PC-3 (cell line): Measurements from ENCODE around the gene REEP6. TPM values are rescaled to one million over a fixed set of nuclear protein-coding genes. Genes with fewer than 3 reads are reported as not detected.

ENCODE experiments used
- ATAC-seq: fragments of 200-7000 bp; cut with Tn5 transposase; 2 replicates; pipeline ENCODE4 v1.9.1; 2020; ENCODE audit warnings: mild to moderate bottlenecking, moderate library complexity
- BruUV-seq: library from RNA; stranded (reverse); fragments of 400-500 nt; replicated peaks from 2 replicates; lab custom pipeline; 2021; lab: Mats Ljungman, UMichigan
- CTCF ChIA-PET: fragments of 300-600 bp; sonication (Branson Sonifier 250); formaldehyde crosslinking; loops from one replicate; lab custom pipeline; 2022; ENCODE audit warnings: antibody characterized with exemption; lab: Charles Lee
- POLR2A ChIA-PET: fragments of 300-600 bp; sonication (Branson Sonifier 250); formaldehyde crosslinking; loops from one replicate; lab custom pipeline; 2022; ENCODE audit warnings: antibody characterized with exemption; ENCODE audit not compliant: unreplicated experiment; lab: Charles Lee
- DNase-seq: peaks from one replicate; pipeline ENCODE4 v3.0.0-alpha.2; 2015
- H2AFZ ChIP-seq: fragments of 300-600 bp; sonication (generic); 2 replicates; pipeline ENCODE4 v1.6.0; 2016; ENCODE audit warnings: antibody characterized with exemption, low read length
- H3F3A ChIP-seq: fragments of 300-600 bp; sonication (generic); one replicate; pipeline ENCODE4 v1.6.0; 2017; ENCODE audit warnings: antibody characterized with exemption, low read length, control low read depth, mild to moderate bottlenecking; ENCODE audit not compliant: unreplicated experiment
- H3K27ac ChIP-seq: fragments of 300-600 bp; sonication (generic); 2 replicates; pipeline ENCODE4 v1.5.1; 2016; ENCODE audit warnings: mild to moderate bottlenecking, low read length
- H3K27me3 ChIP-seq: fragments of 300-600 bp; sonication (generic); 2 replicates; pipeline ENCODE4 v1.6.1; 2016; ENCODE audit warnings: low read length, mixed read lengths
- H3K36me3 ChIP-seq: fragments of 300-600 bp; sonication (generic); 2 replicates; pipeline ENCODE4 v1.6.1; 2016; ENCODE audit warnings: low read depth, mixed run types, low read length, mixed read lengths
- H3K4me1 ChIP-seq: fragments of 300-600 bp; sonication (generic); 2 replicates; pipeline ENCODE4 v1.5.1; 2016; ENCODE audit warnings: low read length; ENCODE audit not compliant: insufficient read depth
- H3K4me2 ChIP-seq: fragments of 300-600 bp; sonication (generic); 2 replicates; pipeline ENCODE4 v1.6.0; 2016; ENCODE audit warnings: low read length
- H3K4me3 ChIP-seq: fragments of 300-600 bp; sonication (generic); 2 replicates; pipeline ENCODE4 v1.5.1; 2016; ENCODE audit warnings: mild to moderate bottlenecking, low read length, mixed read lengths
- H3K79me2 ChIP-seq: fragments of 300-600 bp; sonication (generic); 2 replicates; pipeline ENCODE4 v1.6.1; 2017; ENCODE audit warnings: low read length, mixed read lengths
- H3K9ac ChIP-seq: fragments of 300-600 bp; sonication (generic); 2 replicates; pipeline ENCODE4 v1.6.0; 2016; ENCODE audit warnings: mild to moderate bottlenecking, low read length
- H3K9me2 ChIP-seq: fragments of 300-600 bp; sonication (generic); replicated peaks from 2 replicates; pipeline ENCODE4 v1.6.1; 2016; ENCODE audit warnings: mixed run types, low read length, mixed read lengths
- H3K9me3 ChIP-seq: fragments of 300-600 bp; sonication (generic); 2 replicates; pipeline ENCODE4 v1.6.1; 2016; ENCODE audit warnings: low read length, mixed read lengths
- H4K20me1 ChIP-seq: fragments of 300-600 bp; sonication (generic); 2 replicates; pipeline ENCODE4 v1.6.1; 2016; ENCODE audit warnings: low read length, mixed read lengths
- CTCF ChIP-seq: fragments of 300-600 bp; sonication (generic); conservative IDR thresholded peaks from 2 replicates; pipeline ENCODE4 v1.5.1; 2017; ENCODE audit warnings: antibody characterized with exemption, low read depth, mild to moderate bottlenecking, low read length
- EZH2 ChIP-seq: fragments of 300-600 bp; sonication (generic); IDR thresholded peaks from one replicate; pipeline ENCODE4 v1.6.1; 2017; ENCODE audit warnings: antibody characterized with exemption, mild to moderate bottlenecking, low read length; ENCODE audit not compliant: unreplicated experiment
- EZH2phosphoT487 ChIP-seq: fragments of 300-600 bp; sonication (generic); IDR thresholded peaks from 2 replicates; pipeline ENCODE4 v1.6.1; 2018; ENCODE audit warnings: mild to moderate bottlenecking, antibody characterized with exemption, low read length, borderline replicate concordance
- intact Hi-C: fragments of 100-400 bp; cut with micrococcal nuclease; formaldehyde crosslinking; loops from 2 replicates; pipeline ENCODE4 v1.9.0; 2023
- total RNA-seq: library from RNA; depleted of rRNA; stranded (reverse); fragments of >200 nt; gene quantifications from 2 replicates; pipeline ENCODE4 v1.2.3, GENCODE V29; 2014

The REEP6 gene
- total RNA-seq, 1 experiment from 2014 or later: 27.2 TPM

GRCh38 chr19:1503925-1504773 is 13.2 kb downstream of the REEP6 start:
- no TSS peak for BruUV-seq
- intact Hi-C loops: no loop called here
- Histone ChIP-seq H3K27ac (no peak overlapping the region), H3K4me2 (no peak overlapping the region), H3K9me2 (no peaks in the 10 kb centered on the region), H2AFZ (no peak overlapping the region), H3K4me3 (no peak overlapping the region), H3K4me1 (no peaks in the 10 kb centered on the region; the same call in 1 of the 2 replicates), H4K20me1 (no peaks in the 10 kb centered on the region), H3K27me3 (no peaks in the 10 kb centered on the region), H3K9me3 (no peaks in the 10 kb centered on the region), H3K79me2 (no peaks in the 10 kb centered on the region), H3K36me3 (no peaks in the 10 kb centered on the region), H3K9ac (no peak overlapping the region), H3F3A (no peaks in the 10 kb centered on the region)
- TF ChIP-seq CTCF: no peak
- POLR2A ChIA-PET: no interaction called here
- no peak for DNase-seq
- no peak for ATAC-seq
- CTCF ChIA-PET: no interaction called here

GRCh38 chr19:1505012-1505411 is 14.0 kb downstream of the REEP6 start:
- no peak for DNase-seq
- Histone ChIP-seq H2AFZ (no peak overlapping the region), H3K4me2 (no peak overlapping the region), H3F3A (no peaks in the 10 kb centered on the region), H3K79me2 (no peaks in the 10 kb centered on the region), H3K27ac (no peak overlapping the region), H3K9ac (no peak overlapping the region), H3K36me3 (no peaks in the 10 kb centered on the region), H4K20me1 (no peaks in the 10 kb centered on the region), H3K4me3 (no peak overlapping the region), H3K9me3 (no peaks in the 10 kb centered on the region), H3K27me3 (no peaks in the 10 kb centered on the region), H3K4me1 (no peaks in the 10 kb centered on the region; the same call in 1 of the 2 replicates), H3K9me2 (no peaks in the 10 kb centered on the region)
- no peak for ATAC-seq
- ChIA-PET POLR2A (no interaction called here), CTCF (no interaction called here)
- intact Hi-C loops: no loop called here
- TF ChIP-seq EZH2 (no peak), EZH2phosphoT487 (no peak), CTCF (no peak)
- BruUV-seq: no TSS peak
